Kidney (tissue), 14 donors: ENCODE data around the gene VSTM4. TPM values are rescaled to one million over a fixed set of nuclear protein-coding genes. Genes with fewer than 3 reads are reported as not detected.

Source experiments
- DNase-seq, 5 donors: peaks; one replicate each; pipeline ENCODE4 v3.0.0-alpha.2; 2013 to 2020
- FAIRE-seq: peaks from 2 replicates; lab custom pipeline; 2012; peaks lifted over from hg19 to GRCh38; lab: Jason Lieb, UNC
- H3K27ac ChIP-seq, 2 donors: one replicate each; pipeline ENCODE4 v1.7.0; 2013; ENCODE audit warnings: low read depth in 2 of 2, low read length in 2 of 2, inconsistent platforms in 1 of 2
- H3K27me3 ChIP-seq: one replicate; pipeline ENCODE4 v1.7.1; 2013; ENCODE audit warnings: low read length, inconsistent platforms; ENCODE audit not compliant: control insufficient read depth, insufficient read depth
- H3K36me3 ChIP-seq, 3 donors: one replicate each; pipeline versions ENCODE4 v1.7.0 to v1.7.1; 2013; ENCODE audit warnings: low read length in 3 of 3, control low read depth in 1 of 3, inconsistent platforms in 1 of 3; ENCODE audit not compliant: insufficient read depth in 3 of 3, control insufficient read depth in 2 of 3
- H3K4me1 ChIP-seq, 3 donors: one replicate each; pipeline versions ENCODE4 v1.7.0 to v1.7.1; 2013; ENCODE audit warnings: low read length in 3 of 3, inconsistent platforms in 1 of 3, low read depth in 1 of 3; ENCODE audit not compliant: control insufficient read depth in 2 of 3, insufficient read depth in 2 of 3
- H3K4me3 ChIP-seq, 3 donors: one replicate each; pipeline versions ENCODE4 v1.7.0 to v1.8.1; 2013; ENCODE audit warnings: low read length in 3 of 3, control low read depth in 1 of 3, inconsistent platforms in 1 of 3
- H3K9ac ChIP-seq, 3 donors: one replicate each; pipeline versions ENCODE4 v1.7.0 to v1.7.1; 2013; ENCODE audit warnings: low read length in 3 of 3, control low read depth in 1 of 3, inconsistent platforms in 1 of 3
- H3K9me3 ChIP-seq, 3 donors: one replicate each; pipeline versions ENCODE4 v1.7.0 to v1.7.1; 2013; ENCODE audit warnings: low read length in 3 of 3, control low read depth in 1 of 3, inconsistent platforms in 1 of 3; ENCODE audit not compliant: control insufficient read depth in 2 of 3, insufficient read depth in 1 of 3
- CTCF ChIP-seq: IDR thresholded peaks from 3 replicates; pipeline ENCODE4 v1.5.1; 2012; ENCODE audit warnings: mild to moderate bottlenecking, moderate library complexity, borderline replicate concordance; ENCODE audit not compliant: insufficient read depth; ENCODE audit errors: extremely low read depth
- intact Hi-C: fragments of 100-400 bp; cut with DNase I; formaldehyde crosslinking; loops from one replicate; pipeline ENCODE4 v1.11.1; 2022
- polyA plus RNA-seq: library from polyadenylated mRNA; stranded (reverse); fragments of 350-450 nt; fragmentation: Illumina TruSeq; extraction: RNeasy Lipid Tissue Mini Kit (QIAGEN cat#74804); gene quantifications from one replicate; pipeline ENCODE4 v1.2.3, GENCODE V29; 2014; ENCODE audit warnings: low read depth, low replicate concordance; ENCODE audit not compliant: insufficient read depth
- total RNA-seq: library from RNA; stranded (reverse); fragmentation: NEBNext Ultra II Directional; extraction: Animal tissue kit (Norgen Biotek cat#: 25700); gene quantifications from one replicate; pipeline ENCODE4 v1.2.1, GENCODE V29; 2021
- donor health status: control.
- donor health status: control.
- donor health status: control.
- donor health status: control.
- donor health status: control.
- donor health status: DM: yes; HTN: yes; CAD: no.
- donor health status: Normal renal cell carcinoma (clear cell type).

The VSTM4 gene
- total and polyA plus RNA-seq, 2 donors from 2014 or later, result 7.4 to 8.5 TPM

- no peak for DNase-seq
- Histone ChIP-seq H3K36me3 (no peaks in the 10 kb centered on the region), H3K9ac (no peak overlapping the region), H3K4me3 (no peak overlapping the region), H3K9me3 (no peaks in the 10 kb centered on the region), H3K27me3 (no peaks in the 10 kb centered on the region), H3K4me1 (peaks cover 0 to 4% (median 3%) of the 10 kb centered on the region in 3 donors), H3K27ac (no peak overlapping the region)
- intact Hi-C loops, result no loop called here
- no peak for TF ChIP-seq CTCF
- no peak for FAIRE-seq
Observed at GRCh38 chr10:49138361-49138891, 23.1 kb upstream of the VSTM4 start.

- no peaks in the 10 kb centered on the region for H3K36me3 ChIP-seq
- intact Hi-C loops, result no loop called here
- FAIRE-seq (no peak), DNase-seq (no peak)
- H3K9me3 ChIP-seq, result no peaks in the 10 kb centered on the region
- H3K4me3 ChIP-seq, result no peak overlapping the region
- H3K27ac ChIP-seq, result no peak overlapping the region
- no peak for TF ChIP-seq CTCF
- H3K9ac ChIP-seq, result no peak overlapping the region
- peaks cover 0 to 4% (median 3%) of the 10 kb centered on the region in 3 donors for H3K4me1 ChIP-seq
- no peaks in the 10 kb centered on the region for H3K27me3 ChIP-seq
Observed at GRCh38 chr10:49136525-49136924, 21.2 kb upstream of the VSTM4 start.

GRCh38 chr10:49135575-49136313, 20.4 kb upstream of the VSTM4 start:
- no peak for TF ChIP-seq CTCF
- intact Hi-C loops, result no loop called here
- DNase-seq (peak in 1 of 5 donors; percentile 72), FAIRE-seq (no peak)
- Histone ChIP-seq H3K36me3 (no peaks in the 10 kb centered on the region), H3K9ac (no peak overlapping the region), H3K27ac (peak overlapping the region in 1 of 2 donors; percentile 34), H3K4me3 (no peak overlapping the region), H3K27me3 (no peaks in the 10 kb centered on the region), H3K9me3 (no peaks in the 10 kb centered on the region), H3K4me1 (peaks cover 0 to 4% (median 3%) of the 10 kb centered on the region in 3 donors)
